GM23248 (cell line): Measurements from ENCODE around the gene RPL7A. TPM values are rescaled to one million over a fixed set of nuclear protein-coding genes. Genes with fewer than 3 reads are reported as not detected.

ENCODE experiments used
- DNase-seq: peaks from one replicate; pipeline ENCODE4 v3.0.0-alpha.2; 2015
- H2AFZ ChIP-seq: fragments of 200-600 bp; sonication (generic); 2 replicates; pipeline ENCODE4 v1.6.1; 2016; ENCODE audit warnings: antibody characterized with exemption
- H3F3A ChIP-seq: fragments of 200-600 bp; sonication (generic); 2 replicates; pipeline ENCODE4 v1.6.1; 2016; ENCODE audit warnings: mild to moderate bottlenecking, antibody characterized with exemption, mixed run types; ENCODE audit not compliant: insufficient read depth
- H3K27ac ChIP-seq: fragments of 200-600 bp; sonication (generic); 2 replicates; pipeline ENCODE4 v1.5.1; 2016; ENCODE audit warnings: mild to moderate bottlenecking
- H3K27me3 ChIP-seq: fragments of 200-600 bp; sonication (generic); replicated peaks from 2 replicates; pipeline ENCODE4 v1.6.1; 2016; ENCODE audit warnings: mild to moderate bottlenecking; ENCODE audit not compliant: insufficient read depth
- H3K36me3 ChIP-seq: fragments of 200-600 bp; sonication (generic); 2 replicates; pipeline ENCODE4 v1.6.1; 2016; ENCODE audit warnings: low read depth, mild to moderate bottlenecking
- H3K4me1 ChIP-seq: fragments of 200-600 bp; sonication (generic); 2 replicates; pipeline ENCODE4 v1.6.1; 2016; ENCODE audit warnings: mild to moderate bottlenecking; ENCODE audit not compliant: insufficient read depth
- H3K4me2 ChIP-seq: fragments of 200-600 bp; sonication (generic); one replicate; pipeline ENCODE4 v1.6.1; 2016; ENCODE audit warnings: mild to moderate bottlenecking; ENCODE audit not compliant: unreplicated experiment
- H3K4me3 ChIP-seq: fragments of 200-600 bp; sonication (generic); 2 replicates; pipeline ENCODE4 v1.5.1; 2016; ENCODE audit warnings: mild to moderate bottlenecking
- H3K79me2 ChIP-seq: fragments of 200-600 bp; sonication (generic); 2 replicates; pipeline ENCODE4 v1.6.1; 2016; ENCODE audit warnings: mild to moderate bottlenecking; ENCODE audit not compliant: insufficient read depth
- H3K9ac ChIP-seq: fragments of 200-600 bp; sonication (generic); 2 replicates; pipeline ENCODE4 v1.6.1; 2016; ENCODE audit warnings: mild to moderate bottlenecking
- H3K9me2 ChIP-seq: fragments of 200-600 bp; sonication (generic); 2 replicates; pipeline ENCODE4 v1.6.1; 2016; ENCODE audit warnings: mixed run types, mild to moderate bottlenecking, moderate library complexity; ENCODE audit not compliant: insufficient read depth
- H3K9me3 ChIP-seq: fragments of 200-600 bp; sonication (generic); one replicate; pipeline ENCODE4 v1.6.1; 2017; ENCODE audit warnings: low read depth
- H4K20me1 ChIP-seq: fragments of 200-600 bp; sonication (generic); 2 replicates; pipeline ENCODE4 v1.6.0; 2016; ENCODE audit not compliant: insufficient read depth
- EZH2 ChIP-seq: fragments of 200-600 bp; sonication (generic); IDR thresholded peaks from 2 replicates; pipeline ENCODE4 v1.6.1; 2018; ENCODE audit warnings: antibody characterized with exemption, mild to moderate bottlenecking; ENCODE audit not compliant: insufficient read depth, poor library complexity, severe bottlenecking
- EZH2phosphoT487 ChIP-seq: fragments of 200-600 bp; sonication (generic); IDR thresholded peaks from 2 replicates; pipeline ENCODE4 v1.6.1; 2018; ENCODE audit warnings: antibody characterized with exemption, moderate library complexity, mild to moderate bottlenecking, low read depth; ENCODE audit not compliant: insufficient read depth
- WGBS, 2 experiments: methylation state at CpG; one replicate each; pipeline ENCODE4 v1.1.6; 2015 to 2017; ENCODE audit warnings: low lambda C conversion rate in 2 of 2, low coverage in 1 of 2; ENCODE audit errors: missing lambda C conversion rate in 2 of 2; 5-methylcytosine and 5-hydroxymethylcytosine counted together
- in situ Hi-C: fragments of 300-500 bp; cut with MboI; formaldehyde crosslinking; loops from 2 replicates; pipeline ENCODE4 v1.15.0; 2020
- polyA plus RNA-seq: library from polyadenylated mRNA; unstranded; fragments of >200 nt; fragmentation: Nextera tagmentation; extraction: Ambion mirVana; gene quantifications from 2 replicates; pipeline ENCODE4 v1.2.1, GENCODE V29; 2016
- total RNA-seq: library from RNA; depleted of rRNA; stranded (reverse); fragments of >200 nt; shearing (Covaris generic); gene quantifications from 2 replicates; pipeline ENCODE4 v1.2.3, GENCODE V29; 2014

The RPL7A gene
- total and polyA plus RNA-seq, 2 experiments from 2014 or later: 458 to 1,382 TPM

DNA sequence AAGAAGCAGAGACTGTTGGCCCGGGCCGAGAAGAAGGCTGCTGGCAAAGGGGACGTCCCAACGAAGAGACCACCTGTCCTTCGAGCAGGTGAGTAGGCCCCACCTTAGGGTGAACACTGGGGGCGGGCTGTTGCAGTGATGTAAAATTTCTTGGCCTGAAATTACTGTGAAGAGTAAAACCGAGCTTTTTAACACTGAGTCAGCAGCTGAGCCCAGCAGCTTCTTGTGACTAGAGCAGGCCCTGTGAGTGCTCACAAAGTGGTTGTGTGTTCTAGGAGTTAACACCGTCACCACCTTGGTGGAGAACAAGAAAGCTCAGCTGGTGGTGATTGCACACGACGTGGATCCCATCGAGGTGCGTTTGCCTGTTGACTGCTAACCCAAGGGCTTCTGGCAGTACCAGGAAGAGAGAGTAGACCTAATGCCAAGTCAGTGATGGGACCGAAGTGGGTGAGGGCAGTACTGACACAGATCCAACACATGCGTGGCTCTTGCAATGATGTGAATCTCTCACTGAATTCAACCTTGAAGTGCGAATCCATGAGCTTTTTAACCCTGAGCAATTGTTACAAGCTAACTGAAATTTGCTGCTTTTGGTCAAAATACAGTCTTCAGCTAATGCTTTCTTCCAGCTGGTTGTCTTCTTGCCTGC, 2.1 kb downstream of the RPL7A start:
- Histone ChIP-seq H3K4me2 (peak overlapping the region; percentile 100), H3K27me3 (no peaks in the 10 kb centered on the region), H4K20me1 (no peaks in the 10 kb centered on the region), H3K9ac (peak overlapping the region; percentile 99), H3K79me2 (peaks cover 64% of the 10 kb centered on the region), H3K9me3 (no peaks in the 10 kb centered on the region), H2AFZ (no peak overlapping the region), H3K27ac (peak overlapping the region; percentile 94), H3K36me3 (peaks cover 38% of the 10 kb centered on the region), H3K4me3 (peak overlapping the region; percentile 98), H3K9me2 (no peaks in the 10 kb centered on the region), H3K4me1 (peaks cover 19% of the 10 kb centered on the region), H3F3A (peaks cover 60% of the 10 kb centered on the region)
- 71 to 73% methylated on average over 15 of the region's 15 CpGs for WGBS, 2 experiments
- in situ Hi-C loops: no loop called here
- DNase-seq: peak; percentile 56
- TF ChIP-seq EZH2phosphoT487 (no peak), EZH2 (no peak)

DNA sequence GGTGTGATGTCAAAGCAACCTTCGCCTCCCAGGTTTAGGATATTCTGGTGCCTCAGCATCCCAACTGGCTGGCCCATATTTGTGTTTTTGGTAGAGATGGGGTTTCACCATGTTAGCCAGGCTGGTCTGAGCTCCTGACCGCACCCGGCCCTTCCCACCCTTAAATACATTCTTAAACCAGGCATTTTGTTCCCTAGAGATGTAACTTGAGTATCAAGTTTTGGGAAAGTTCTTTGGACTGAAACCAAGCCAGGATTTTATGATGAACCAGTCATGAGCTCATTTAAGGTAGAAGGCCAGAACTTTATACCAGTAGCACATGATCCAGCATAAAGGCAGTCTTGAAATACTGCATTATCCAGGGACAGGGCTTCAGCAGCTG, 3.5 kb downstream of the RPL7A start:
- Histone ChIP-seq H2AFZ (no peak overlapping the region), H3K9me2 (no peaks in the 10 kb centered on the region), H3K4me3 (no peak overlapping the region), H3F3A (peaks cover 67% of the 10 kb centered on the region), H3K27me3 (no peaks in the 10 kb centered on the region), H3K9me3 (no peaks in the 10 kb centered on the region), H3K9ac (no peak overlapping the region), H3K79me2 (peaks cover 61% of the 10 kb centered on the region), H3K4me1 (peaks cover 21% of the 10 kb centered on the region), H3K36me3 (peaks cover 38% of the 10 kb centered on the region), H3K27ac (peak overlapping the region; percentile 40), H3K4me2 (no peak overlapping the region), H4K20me1 (no peaks in the 10 kb centered on the region)
- no peak for TF ChIP-seq EZH2phosphoT487
- TF ChIP-seq EZH2: no peak
- in situ Hi-C loops: no loop called here
- WGBS, 2 experiments: 77 to 88% methylated on average over 3 of the region's 3 CpGs
- no peak for DNase-seq

- DNase-seq: peak; percentile 78
- H3K27ac ChIP-seq: peak overlapping the region; percentile 40
- peaks cover 38% of the 10 kb centered on the region for H3K36me3 ChIP-seq
- H3K4me3 ChIP-seq: no peak overlapping the region
- H3K4me2 ChIP-seq: no peak overlapping the region
- peaks cover 20% of the 10 kb centered on the region for H3K4me1 ChIP-seq
- no peaks in the 10 kb centered on the region for H4K20me1 ChIP-seq
- H3F3A ChIP-seq: peaks cover 67% of the 10 kb centered on the region
- H2AFZ ChIP-seq: no peak overlapping the region
- H3K79me2 ChIP-seq: peaks cover 57% of the 10 kb centered on the region
- in situ Hi-C loops: no loop called here
- no peaks in the 10 kb centered on the region for H3K9me3 ChIP-seq
- WGBS, 2 experiments: 78 to 82% methylated on average over 14 of the region's 14 CpGs
- no peaks in the 10 kb centered on the region for H3K27me3 ChIP-seq
- H3K9me2 ChIP-seq: no peaks in the 10 kb centered on the region
- TF ChIP-seq EZH2: no peak
- no peak for TF ChIP-seq EZH2phosphoT487
- H3K9ac ChIP-seq: no peak overlapping the region
These were observed 4.1 kb downstream of the RPL7A start for GRCh38 chr9:133351908-133352634.

DNA sequence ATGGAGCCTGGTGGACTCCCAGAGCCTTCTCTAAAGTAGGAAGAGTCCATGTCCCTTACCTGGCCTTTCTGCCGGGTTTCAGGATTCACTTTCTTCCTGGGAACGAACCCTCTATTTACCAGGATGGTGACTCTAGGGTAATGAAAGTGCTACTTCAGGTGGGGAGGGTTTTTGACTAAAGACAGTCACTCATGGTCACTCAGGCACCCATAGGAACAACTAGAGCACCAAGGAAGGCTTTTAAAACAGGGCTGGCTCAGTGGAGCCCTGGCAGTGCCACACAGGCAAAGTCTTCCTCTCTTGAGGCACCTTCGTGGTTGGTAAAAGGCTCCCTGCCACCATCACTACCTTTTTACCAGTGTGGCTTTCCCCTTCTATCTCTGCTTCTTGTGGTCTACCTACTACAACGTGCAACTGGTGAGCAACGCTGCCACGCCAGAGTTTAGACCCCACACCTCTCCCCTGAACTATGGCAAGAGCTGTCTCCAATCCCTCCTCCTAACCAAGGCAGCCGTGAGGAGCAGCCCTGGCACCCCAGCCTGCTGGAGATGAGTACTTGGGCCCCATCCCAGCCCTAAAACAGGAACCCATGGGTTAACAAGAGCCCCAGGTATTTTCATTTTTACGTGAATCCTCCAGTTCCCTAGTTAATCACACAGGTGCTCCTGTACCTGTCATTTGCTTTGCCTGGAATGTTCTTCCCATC, 4.8 kb downstream of the RPL7A start:
- no peak overlapping the region for H3K27ac ChIP-seq
- peaks cover 38% of the 10 kb centered on the region for H3K36me3 ChIP-seq
- H3K4me3 ChIP-seq: no peak overlapping the region
- H3K4me2 ChIP-seq: no peak overlapping the region
- no peak for DNase-seq
- peaks cover 72% of the 10 kb centered on the region for H3F3A ChIP-seq
- in situ Hi-C loops: no loop called here
- H3K27me3 ChIP-seq: no peaks in the 10 kb centered on the region
- TF ChIP-seq EZH2 (no peak), EZH2phosphoT487 (no peak)
- 64 to 69% methylated on average over 8 of the region's 8 CpGs for WGBS, 2 experiments
- H3K79me2 ChIP-seq: peaks cover 60% of the 10 kb centered on the region
- no peaks in the 10 kb centered on the region for H4K20me1 ChIP-seq
- H3K9ac ChIP-seq: no peak overlapping the region
- H3K9me2 ChIP-seq: no peaks in the 10 kb centered on the region
- no peak overlapping the region for H2AFZ ChIP-seq
- H3K4me1 ChIP-seq: peaks cover 20% of the 10 kb centered on the region
- H3K9me3 ChIP-seq: no peaks in the 10 kb centered on the region
